Loucy (cell line): ENCODE measurements around the gene BACH2.

Source experiments
- EZH2phosphoT487 ChIP-seq: fragments of 200-600 bp; IDR thresholded peaks from 2 replicates; pipeline ENCODE4 v1.6.1; 2018; ENCODE audit warnings: antibody characterized with exemption, mild to moderate bottlenecking, moderate library complexity, borderline replicate concordance
- TF ChIP-seq, protein P1 (sequence below): fragments of 200-600 bp; sonication (generic); conservative IDR thresholded peaks from 2 replicates; pipeline ENCODE4 v1.5.1; 2014; ENCODE audit warnings: mild to moderate bottlenecking, antibody characterized with exemption, low read length

DNA sequence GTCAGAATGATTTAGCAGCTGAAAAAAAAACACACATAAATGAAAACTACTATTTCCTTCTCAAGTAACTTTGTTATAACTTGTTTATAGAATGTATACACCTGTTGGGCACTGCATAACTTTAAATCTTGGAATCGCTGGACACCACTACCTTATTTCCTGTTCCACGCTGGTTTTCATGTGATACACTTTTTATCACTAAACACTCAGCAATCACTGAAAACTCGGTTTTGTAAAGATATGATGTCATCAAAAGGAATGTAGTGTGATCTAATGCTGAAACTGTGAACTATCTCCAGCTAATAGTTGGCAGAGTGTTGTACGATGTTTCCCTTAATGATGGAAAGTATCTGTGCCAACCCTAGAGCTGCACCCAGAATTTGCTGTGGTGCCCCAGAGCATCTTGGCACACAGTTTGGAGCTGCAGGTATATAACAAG, 127.9 kb downstream of the BACH2 start:
- TF ChIP-seq, protein P1, sequence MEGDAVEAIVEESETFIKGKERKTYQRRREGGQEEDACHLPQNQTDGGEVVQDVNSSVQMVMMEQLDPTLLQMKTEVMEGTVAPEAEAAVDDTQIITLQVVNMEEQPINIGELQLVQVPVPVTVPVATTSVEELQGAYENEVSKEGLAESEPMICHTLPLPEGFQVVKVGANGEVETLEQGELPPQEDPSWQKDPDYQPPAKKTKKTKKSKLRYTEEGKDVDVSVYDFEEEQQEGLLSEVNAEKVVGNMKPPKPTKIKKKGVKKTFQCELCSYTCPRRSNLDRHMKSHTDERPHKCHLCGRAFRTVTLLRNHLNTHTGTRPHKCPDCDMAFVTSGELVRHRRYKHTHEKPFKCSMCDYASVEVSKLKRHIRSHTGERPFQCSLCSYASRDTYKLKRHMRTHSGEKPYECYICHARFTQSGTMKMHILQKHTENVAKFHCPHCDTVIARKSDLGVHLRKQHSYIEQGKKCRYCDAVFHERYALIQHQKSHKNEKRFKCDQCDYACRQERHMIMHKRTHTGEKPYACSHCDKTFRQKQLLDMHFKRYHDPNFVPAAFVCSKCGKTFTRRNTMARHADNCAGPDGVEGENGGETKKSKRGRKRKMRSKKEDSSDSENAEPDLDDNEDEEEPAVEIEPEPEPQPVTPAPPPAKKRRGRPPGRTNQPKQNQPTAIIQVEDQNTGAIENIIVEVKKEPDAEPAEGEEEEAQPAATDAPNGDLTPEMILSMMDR = no peak
- TF ChIP-seq EZH2phosphoT487 = no peak
